WTC11 (cell line): ENCODE results near the gene VWA5B1. TPM values are rescaled to one million over a fixed set of nuclear protein-coding genes. Genes with fewer than 3 reads are reported as not detected.

Source experiments
- ATAC-seq: fragments of 200-7000 bp; cut with Tn5 transposase; 2 replicates; pipeline ENCODE4 v1.10.0; 2021; ENCODE audit warnings: mild to moderate bottlenecking, moderate library complexity
- CTCF ChIA-PET: fragments of 300-600 bp; sonication (Branson Sonifier 250); formaldehyde crosslinking; loops from one replicate; lab custom pipeline; 2021; ENCODE audit warnings: antibody characterized with exemption; lab: Charles Lee
- POLR2A ChIA-PET: fragments of 350-600 bp; sonication (Branson Sonifier 250); formaldehyde crosslinking; loops from one replicate; lab custom pipeline; 2021; ENCODE audit warnings: antibody characterized with exemption; lab: Charles Lee
- DNase-seq: peaks from one replicate; pipeline ENCODE4 v3.0.0; 2021; ENCODE audit warnings: low spot score
- H3K27ac Mint-ChIP-seq: 2 replicates; pipeline ENCODE4 v1.8.0; 2021; ENCODE audit warnings: mixed read lengths
- H3K27me3 Mint-ChIP-seq: 2 replicates; pipeline ENCODE4 v1.8.0; 2021; ENCODE audit warnings: low read depth, mild to moderate bottlenecking, moderate library complexity, mixed read lengths
- H3K36me3 Mint-ChIP-seq: 2 replicates; pipeline ENCODE4 v1.8.0; 2021; ENCODE audit warnings: mixed read lengths
- H3K4me1 Mint-ChIP-seq: 2 replicates; pipeline ENCODE4 v1.8.0; 2022; ENCODE audit warnings: mixed read lengths
- H3K4me3 Mint-ChIP-seq: 2 replicates; pipeline ENCODE4 v1.8.0; 2021; ENCODE audit warnings: mild to moderate bottlenecking, moderate library complexity, mixed read lengths
- H3K9me3 Mint-ChIP-seq: 2 replicates; pipeline ENCODE4 v1.8.0; 2021; ENCODE audit warnings: mixed read lengths
- AR ChIP-seq: fragments of 250-450 bp; sonication (Bioruptor Pico); IDR thresholded peaks from 2 replicates; pipeline ENCODE4 v1.9.0; 2021; ENCODE audit warnings: mild to moderate bottlenecking
- ATF3 ChIP-seq: sonication (generic); formaldehyde crosslinking; conservative IDR thresholded peaks from 2 replicates; pipeline ENCODE4 v1.8.1; 2022; ENCODE audit warnings: mild to moderate bottlenecking, missing genetic modification reagents
- CDX4 ChIP-seq: fragments of 250-450 bp; sonication (Bioruptor Pico); IDR thresholded peaks from 2 replicates; pipeline ENCODE4 v1.9.0; 2021; ENCODE audit warnings: moderate library complexity, mild to moderate bottlenecking, inconsistent platforms, borderline replicate concordance
- MAX ChIP-seq: sonication (generic); formaldehyde crosslinking; IDR thresholded peaks from 2 replicates; pipeline ENCODE4 v1.8.0; 2022; ENCODE audit warnings: mild to moderate bottlenecking, missing genetic modification reagents
- MXD4 ChIP-seq: fragments of 250-450 bp; sonication (Bioruptor Pico); IDR thresholded peaks from 2 replicates; pipeline ENCODE4 v1.8.0; 2021; ENCODE audit warnings: mild to moderate bottlenecking, moderate library complexity, borderline replicate concordance
- NFYB ChIP-seq: sonication (generic); formaldehyde crosslinking; conservative IDR thresholded peaks from 2 replicates; pipeline ENCODE4 v1.8.0; 2022; ENCODE audit warnings: low read depth, missing genetic modification reagents
- NR3C1 ChIP-seq: sonication (generic); formaldehyde crosslinking; conservative IDR thresholded peaks from 2 replicates; pipeline ENCODE4 v1.8.1; 2023; ENCODE audit warnings: low read depth, mild to moderate bottlenecking, missing genetic modification reagents
- PRRX2 ChIP-seq: fragments of 250-450 bp; sonication (Bioruptor Pico); IDR thresholded peaks from 2 replicates; pipeline ENCODE4 v1.8.0; 2021; ENCODE audit warnings: mild to moderate bottlenecking
- RORB ChIP-seq: fragments of 250-450 bp; sonication (Bioruptor Pico); IDR thresholded peaks from 2 replicates; pipeline ENCODE4 v1.9.0; 2021; ENCODE audit warnings: mild to moderate bottlenecking
- SMAD3 ChIP-seq: sonication (generic); formaldehyde crosslinking; IDR thresholded peaks from 2 replicates; pipeline ENCODE4 v1.8.0; 2022; ENCODE audit warnings: missing genetic modification reagents, mild to moderate bottlenecking, borderline replicate concordance
- SMAD4 ChIP-seq: sonication (generic); formaldehyde crosslinking; IDR thresholded peaks from 2 replicates; pipeline ENCODE4 v1.8.0; 2022; ENCODE audit warnings: mild to moderate bottlenecking, missing genetic modification reagents
- TEAD1 ChIP-seq: sonication (generic); formaldehyde crosslinking; IDR thresholded peaks from 2 replicates; pipeline ENCODE4 v1.8.0; 2022; ENCODE audit warnings: mild to moderate bottlenecking, missing genetic modification reagents
- USF1 ChIP-seq: sonication (generic); formaldehyde crosslinking; IDR thresholded peaks from 2 replicates; pipeline ENCODE4 v1.8.0; 2022; ENCODE audit warnings: mild to moderate bottlenecking, missing genetic modification reagents
- ZNF219 ChIP-seq: sonication (generic); formaldehyde crosslinking; IDR thresholded peaks from 2 replicates; pipeline ENCODE4 v1.8.0; 2023; ENCODE audit warnings: missing genetic modification reagents, mild to moderate bottlenecking, borderline replicate concordance
- ZNF232 ChIP-seq: sonication (generic); formaldehyde crosslinking; IDR thresholded peaks from 2 replicates; pipeline ENCODE4 v1.8.0; 2022; ENCODE audit warnings: mild to moderate bottlenecking, missing genetic modification reagents
- ZNF423 ChIP-seq: fragments of 250-450 bp; sonication (Bioruptor Pico); IDR thresholded peaks from 2 replicates; pipeline ENCODE4 v2.1.2; 2022; ENCODE audit warnings: mild to moderate bottlenecking, moderate library complexity
- ZNF532 ChIP-seq: fragments of 250-450 bp; sonication (Bioruptor Pico); IDR thresholded peaks from 2 replicates; pipeline ENCODE4 v1.9.0; 2021; ENCODE audit warnings: mild to moderate bottlenecking, borderline replicate concordance
- total RNA-seq: library from RNA; stranded (reverse); gene quantifications from 3 replicates; pipeline ENCODE4 v1.2.3, GENCODE V29; 2021

VWA5B1 gene
- total RNA-seq, 1 experiment from 2014 or later: 1.5 TPM

GRCh38 chr1:20325844-20326420 is 35.3 kb downstream of the VWA5B1 start (continued):
- TF ChIP-seq AR (CRISPR knock-in tag) (no peak), PRRX2 (CRISPR knock-in tag) (no peak), ZNF423 (CRISPR knock-in tag) (no peak), SMAD3 (no peak), NR3C1 (no peak)

GRCh38 chr1:20327467-20327866 is 36.8 kb downstream of the VWA5B1 start:
- Mint-ChIP-seq H3K27ac (no peak overlapping the region), H3K9me3 (no peaks in the 10 kb centered on the region), H3K27me3 (no peaks in the 10 kb centered on the region)
- no peak for DNase-seq
- ChIA-PET POLR2A (no interaction called here), CTCF (no interaction called here)
- TF ChIP-seq SMAD4 (CRISPR knock-in tag): no peak
- TF ChIP-seq ZNF219: no peak
- no peak for TF ChIP-seq ZNF532 (CRISPR knock-in tag)
- TF ChIP-seq NFYB (CRISPR knock-in tag): no peak
- no peak for TF ChIP-seq ZNF423 (CRISPR knock-in tag)
- TF ChIP-seq RORB (CRISPR knock-in tag): no peak
- TF ChIP-seq MXD4: no peak
- no peak for TF ChIP-seq ZNF232 (CRISPR knock-in tag)
- TF ChIP-seq ATF3: no peak
- no peak for TF ChIP-seq CDX4 (CRISPR knock-in tag)
- TF ChIP-seq USF1 (CRISPR knock-in tag): no peak
- no peak for TF ChIP-seq MAX (CRISPR knock-in tag)
- no peak for TF ChIP-seq TEAD1 (CRISPR knock-in tag)
- TF ChIP-seq, all 79 proteins: peak for 0
- no peaks in the 10 kb centered on the region for H3K36me3 Mint-ChIP-seq
- H3K4me1 Mint-ChIP-seq: peaks cover 9% of the 10 kb centered on the region
- no peak overlapping the region for H3K4me3 Mint-ChIP-seq
- ATAC-seq: no peak
